LNCaP clone FGC (cell line): ENCODE data around the gene LMBRD2.

Experiments used
- DNase-seq: peaks from one replicate; pipeline ENCODE4 v3.0.0-alpha.2; 2011; ENCODE audit warnings: low read depth
- H3K4me3 ChIP-seq: 2 replicates; pipeline ENCODE4 v1.5.1; 2011; ENCODE audit warnings: mild to moderate bottlenecking, low read depth, low read length, control low read depth
- TF ChIP-seq, protein P1 (sequence below): IDR thresholded peaks from 2 replicates; pipeline ENCODE4 v1.5.1; 2012; ENCODE audit warnings: mild to moderate bottlenecking; ENCODE audit not compliant: control insufficient read depth, insufficient read depth; ENCODE audit errors: extremely low read depth

Gene LMBRD2

DNA sequence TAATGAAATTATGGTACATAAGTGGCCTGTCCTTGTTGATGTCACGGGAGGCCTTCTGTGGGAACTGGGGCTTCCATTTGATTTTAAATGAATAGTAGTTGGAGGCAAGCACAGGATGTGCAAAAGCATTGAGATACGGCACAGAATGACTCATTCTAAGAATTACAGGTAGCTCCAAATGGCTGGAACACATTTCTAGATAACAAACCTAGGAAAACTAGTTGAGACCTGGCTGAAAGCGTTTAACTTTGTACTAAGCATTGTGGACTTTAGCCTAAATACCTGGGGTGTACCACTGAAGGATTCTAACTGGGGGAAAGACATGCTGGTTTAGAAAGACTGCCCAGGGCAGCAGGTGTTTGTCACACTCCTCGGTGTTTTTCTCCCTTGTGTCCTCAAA lies 9.7 kb upstream of the LMBRD2 start:
- TF ChIP-seq, protein P1, sequence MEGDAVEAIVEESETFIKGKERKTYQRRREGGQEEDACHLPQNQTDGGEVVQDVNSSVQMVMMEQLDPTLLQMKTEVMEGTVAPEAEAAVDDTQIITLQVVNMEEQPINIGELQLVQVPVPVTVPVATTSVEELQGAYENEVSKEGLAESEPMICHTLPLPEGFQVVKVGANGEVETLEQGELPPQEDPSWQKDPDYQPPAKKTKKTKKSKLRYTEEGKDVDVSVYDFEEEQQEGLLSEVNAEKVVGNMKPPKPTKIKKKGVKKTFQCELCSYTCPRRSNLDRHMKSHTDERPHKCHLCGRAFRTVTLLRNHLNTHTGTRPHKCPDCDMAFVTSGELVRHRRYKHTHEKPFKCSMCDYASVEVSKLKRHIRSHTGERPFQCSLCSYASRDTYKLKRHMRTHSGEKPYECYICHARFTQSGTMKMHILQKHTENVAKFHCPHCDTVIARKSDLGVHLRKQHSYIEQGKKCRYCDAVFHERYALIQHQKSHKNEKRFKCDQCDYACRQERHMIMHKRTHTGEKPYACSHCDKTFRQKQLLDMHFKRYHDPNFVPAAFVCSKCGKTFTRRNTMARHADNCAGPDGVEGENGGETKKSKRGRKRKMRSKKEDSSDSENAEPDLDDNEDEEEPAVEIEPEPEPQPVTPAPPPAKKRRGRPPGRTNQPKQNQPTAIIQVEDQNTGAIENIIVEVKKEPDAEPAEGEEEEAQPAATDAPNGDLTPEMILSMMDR: no peak

DNA sequence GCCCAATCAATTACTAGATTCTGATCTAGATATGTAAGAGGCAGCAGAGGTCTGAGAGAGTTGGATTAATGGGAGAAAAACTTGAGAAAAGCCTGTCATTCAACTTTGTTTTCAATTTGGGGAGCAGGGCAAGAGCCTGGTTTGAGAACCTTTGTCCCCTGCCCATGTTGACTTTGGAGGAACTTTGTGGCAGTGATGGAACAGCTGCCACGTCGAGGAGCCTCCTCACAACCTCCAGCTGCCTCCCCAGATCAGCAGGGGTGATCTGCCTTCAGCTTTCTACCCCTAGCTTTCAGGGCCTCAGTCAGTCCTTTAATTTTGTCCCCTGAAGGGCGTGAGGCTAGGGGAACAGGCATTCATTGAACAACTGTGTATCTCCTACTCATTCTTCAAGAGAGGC lies 8.9 kb upstream of the LMBRD2 start:
- no peak overlapping the region for H3K4me3 ChIP-seq
- TF ChIP-seq, protein P1: no peak
- no peak for DNase-seq

More for the DNA sequence above, 9.7 kb upstream of the LMBRD2 start:
- DNase-seq: no peak
- H3K4me3 ChIP-seq: no peak overlapping the region

DNA sequence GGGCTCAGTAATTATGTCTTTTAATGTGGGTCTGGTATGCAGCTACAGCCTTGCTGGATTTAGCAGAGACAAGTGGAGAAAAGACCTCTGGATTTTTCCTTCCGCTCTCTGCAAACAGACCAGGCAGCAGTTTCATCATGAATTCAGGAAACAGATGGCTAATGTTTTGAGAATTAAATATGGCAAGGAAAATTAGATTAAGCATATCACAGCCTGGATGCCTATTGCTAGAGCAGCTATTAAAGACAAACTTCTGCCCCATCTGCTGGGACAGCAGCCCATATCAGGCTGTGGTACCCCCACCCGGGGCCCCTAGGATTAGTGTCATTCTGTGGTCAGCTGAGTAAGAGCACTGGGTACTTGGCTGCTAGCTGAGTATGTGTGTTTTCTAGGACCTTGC lies 6.5 kb upstream of the LMBRD2 start:
- H3K4me3 ChIP-seq: no peak overlapping the region
- no peak for DNase-seq

DNA sequence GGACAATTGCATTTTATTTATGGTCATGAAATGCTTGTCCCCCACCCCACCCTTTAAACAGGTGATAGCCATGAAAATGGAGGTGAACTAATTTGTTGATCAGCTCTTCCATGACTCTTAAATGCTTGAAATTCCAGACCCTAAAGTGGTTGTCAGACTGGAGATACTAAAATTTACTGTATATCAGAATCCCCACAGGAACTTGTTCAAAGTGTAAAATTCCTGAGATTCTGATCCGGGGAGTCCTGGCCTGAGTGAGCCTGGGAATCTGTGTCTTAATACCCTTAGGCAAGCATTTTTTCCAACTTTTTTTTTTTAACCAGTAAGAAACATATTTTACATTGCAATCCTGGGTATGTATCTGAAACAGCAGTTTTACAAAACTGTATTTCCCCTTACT lies 4.9 kb upstream of the LMBRD2 start:
- no peak for DNase-seq
- TF ChIP-seq, protein P1: no peak
- no peak overlapping the region for H3K4me3 ChIP-seq

More for the DNA sequence above, 6.5 kb upstream of the LMBRD2 start:
- TF ChIP-seq, protein P1: no peak

DNA sequence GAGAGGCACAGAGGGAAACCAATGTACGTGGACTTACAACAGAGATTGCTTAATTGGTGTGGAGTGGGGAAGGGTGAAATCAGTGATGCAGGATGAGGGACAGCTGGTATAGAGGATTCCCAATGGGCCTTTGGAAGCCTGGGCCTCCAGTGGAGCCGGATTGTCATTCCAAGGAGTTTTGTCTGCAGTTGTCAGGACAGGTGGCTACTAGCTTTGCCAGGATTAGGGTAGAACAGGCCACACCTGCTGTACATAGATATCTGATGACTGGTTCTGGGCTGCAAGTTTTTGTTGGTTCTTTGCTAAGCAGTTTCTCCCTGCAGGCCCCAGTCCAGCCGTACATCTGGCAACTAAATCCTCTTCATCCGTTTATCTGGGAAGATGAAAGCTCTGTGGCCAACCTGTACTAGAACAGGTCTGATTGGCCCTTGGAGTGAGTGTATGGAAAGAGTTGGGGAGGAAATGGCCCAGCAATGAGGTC lies 4.5 kb upstream of the LMBRD2 start:
- TF ChIP-seq, protein P1: no peak

DNA sequence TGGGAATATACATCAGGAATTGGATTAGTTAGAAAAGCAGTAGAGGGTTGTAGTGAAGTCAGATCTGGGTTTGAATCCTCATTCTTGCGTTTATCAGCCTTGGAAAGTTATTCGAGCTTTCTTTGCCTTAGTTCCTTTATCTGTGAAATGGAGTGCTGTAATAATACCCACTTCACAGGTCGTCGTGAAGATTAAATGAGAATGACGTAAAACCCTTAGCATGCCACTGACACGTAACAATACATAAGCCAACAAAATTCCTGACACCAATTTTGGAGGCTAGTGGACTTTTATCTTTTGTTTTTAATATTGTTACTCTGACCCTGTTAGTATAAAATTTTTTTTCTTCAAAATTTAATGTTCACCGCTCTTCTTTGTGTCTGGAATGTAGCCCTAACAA lies 3.6 kb upstream of the LMBRD2 start:
- TF ChIP-seq, protein P1: no peak
- no peak for DNase-seq
- no peak overlapping the region for H3K4me3 ChIP-seq

More for the DNA sequence above, 4.5 kb upstream of the LMBRD2 start:
- H3K4me3 ChIP-seq: no peak overlapping the region
- no peak for DNase-seq

DNA sequence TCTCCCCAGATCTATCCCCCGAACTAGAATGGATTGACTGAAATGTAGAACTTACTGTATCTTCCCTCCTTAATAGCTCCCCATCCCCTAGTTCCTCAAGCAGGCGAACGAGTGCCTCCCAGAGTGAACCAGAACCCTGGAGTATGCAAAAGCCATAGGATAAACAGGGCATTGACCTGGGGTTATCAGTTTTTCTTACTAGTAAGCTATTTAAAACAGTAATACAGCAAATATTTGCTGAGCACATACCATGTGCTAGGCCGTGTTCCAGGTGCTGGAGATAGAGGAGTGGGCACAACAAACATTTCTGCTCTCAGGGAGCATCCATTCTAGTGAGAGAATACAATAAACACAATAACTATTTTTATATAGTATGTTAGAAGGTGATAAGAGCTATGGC lies 2.0 kb upstream of the LMBRD2 start:
- no peak for DNase-seq
- H3K4me3 ChIP-seq: no peak overlapping the region
- TF ChIP-seq, protein P1: no peak
